GM21447 (cell line): ENCODE results near the gene SH3PXD2A.
"Not testable (repeated sequence)": the region's sequence is repeated elsewhere in the genome, so short reads cannot be mapped to it uniquely, and the experiment has no call there.

ENCODE experiments used
- ATAC-seq: cut with Tn5 transposase; IDR thresholded peaks from one replicate; pipeline ENCODE4 v1.9.1; 2021; ENCODE audit not compliant: unreplicated experiment

Gene SH3PXD2A

DNA sequence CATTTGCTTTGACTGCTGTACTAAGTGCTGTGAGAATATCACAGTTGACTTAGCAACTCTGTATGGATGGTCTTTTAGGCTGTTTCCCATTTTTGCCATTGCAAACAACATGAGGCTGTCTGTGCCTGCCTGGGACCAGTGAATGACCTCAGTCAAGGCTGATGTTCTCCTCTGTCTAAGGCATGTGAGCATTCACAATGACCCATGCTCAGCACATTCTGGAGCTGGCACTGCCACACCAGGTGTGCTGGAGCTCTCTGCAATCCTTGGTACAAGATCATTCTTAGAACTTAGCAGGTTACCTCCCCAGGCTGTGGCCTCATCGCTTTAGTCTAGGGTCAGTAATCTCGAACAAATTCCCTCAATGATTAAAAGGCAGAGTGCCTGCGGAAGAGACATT, 61.9 kb downstream of the SH3PXD2A start:
- no peak for ATAC-seq

- ATAC-seq, result no peak
These were observed 62.8 kb downstream of the SH3PXD2A start for GRCh38 chr10:103792547-103792946.

DNA sequence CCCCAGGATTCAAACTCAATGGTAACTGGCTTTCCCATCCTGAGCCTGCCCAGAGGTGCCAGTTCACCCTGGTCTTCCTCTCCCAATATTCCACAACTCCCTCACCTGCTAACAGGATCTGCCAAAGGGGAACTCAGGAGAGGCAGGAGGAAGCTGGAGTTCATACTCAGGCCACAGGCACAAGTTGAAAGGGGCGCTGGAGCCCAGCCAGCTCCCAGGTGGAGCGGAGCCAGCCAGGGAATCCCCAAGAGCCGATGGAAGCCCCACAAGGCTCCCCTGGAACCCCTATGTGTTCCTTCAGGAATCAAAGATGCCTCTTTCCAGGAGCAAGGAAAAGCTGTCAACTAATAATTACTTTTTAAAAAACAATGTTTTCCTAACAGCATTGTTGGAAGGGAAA, 63.5 kb downstream of the SH3PXD2A start:
- no peak for ATAC-seq

GRCh38 chr10:103791291-103791690, 64.1 kb downstream of the SH3PXD2A start:
- no peak for ATAC-seq

GRCh38 chr10:103790580-103790979, 64.8 kb downstream of the SH3PXD2A start:
- ATAC-seq, result no peak

DNA sequence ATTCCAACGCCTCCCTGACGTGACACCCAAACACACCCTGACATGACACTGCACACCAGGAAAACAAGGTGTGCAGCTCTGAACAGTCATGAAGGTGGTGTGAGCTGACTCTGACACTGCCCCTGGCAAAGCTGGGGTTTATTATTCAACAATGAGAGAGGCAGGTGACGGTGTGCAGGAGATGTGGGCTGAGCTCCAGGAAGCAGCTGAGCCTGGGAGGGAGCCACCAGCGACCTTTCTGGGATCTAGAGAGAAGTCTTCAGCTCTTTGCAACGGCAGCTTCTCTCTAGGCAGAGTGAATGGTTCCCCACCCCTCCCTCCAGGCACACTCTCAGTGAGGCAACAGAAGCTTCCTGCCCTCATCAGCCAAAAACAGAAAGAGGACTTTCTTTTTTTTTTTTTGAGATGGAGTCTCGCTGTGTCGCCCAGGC, 65.6 kb downstream of the SH3PXD2A start:
- no peak for ATAC-seq

DNA sequence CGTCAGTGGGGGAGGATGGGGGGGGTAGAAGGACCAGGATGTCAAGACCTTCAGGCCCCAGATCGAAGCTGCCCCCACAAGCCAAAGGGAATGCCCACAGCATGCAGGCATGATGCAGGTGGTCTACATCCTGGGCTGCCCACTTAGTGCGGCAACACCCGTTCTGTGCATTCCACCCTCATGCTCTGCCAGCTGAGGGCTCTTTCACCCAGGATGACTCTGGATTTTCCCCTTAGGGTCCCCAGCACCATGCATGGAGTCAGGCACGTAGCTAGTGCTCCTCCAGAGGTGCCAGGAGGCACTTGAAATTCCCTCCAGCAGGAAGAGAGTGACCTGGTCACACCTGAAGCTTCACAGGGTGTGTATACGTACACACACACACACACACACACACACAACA, 66.2 kb downstream of the SH3PXD2A start:
- no peak for ATAC-seq

DNA sequence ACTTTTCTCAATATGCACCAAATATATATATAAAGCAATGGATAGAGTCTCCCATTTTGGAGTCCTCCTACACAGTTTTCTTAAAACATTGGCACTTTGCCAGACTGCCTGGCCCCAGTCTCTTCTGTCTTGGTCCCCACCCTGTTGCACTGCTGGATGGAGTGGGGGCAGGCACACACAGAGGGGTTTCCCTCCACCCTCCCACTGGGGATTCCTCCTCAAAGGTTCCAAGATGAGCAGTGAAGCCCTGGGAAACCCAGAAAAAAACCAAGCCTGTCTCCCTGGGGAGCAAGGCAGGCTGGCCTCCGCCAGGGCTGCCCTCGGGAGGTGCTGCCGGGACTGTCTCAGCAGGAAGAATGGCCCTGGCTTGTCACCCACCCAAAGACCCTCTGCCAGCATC, 68.0 kb downstream of the SH3PXD2A start:
- ATAC-seq, result no peak

- no peak for ATAC-seq
These were observed 69.4 kb downstream of the SH3PXD2A start for GRCh38 chr10:103786020-103786419.

DNA sequence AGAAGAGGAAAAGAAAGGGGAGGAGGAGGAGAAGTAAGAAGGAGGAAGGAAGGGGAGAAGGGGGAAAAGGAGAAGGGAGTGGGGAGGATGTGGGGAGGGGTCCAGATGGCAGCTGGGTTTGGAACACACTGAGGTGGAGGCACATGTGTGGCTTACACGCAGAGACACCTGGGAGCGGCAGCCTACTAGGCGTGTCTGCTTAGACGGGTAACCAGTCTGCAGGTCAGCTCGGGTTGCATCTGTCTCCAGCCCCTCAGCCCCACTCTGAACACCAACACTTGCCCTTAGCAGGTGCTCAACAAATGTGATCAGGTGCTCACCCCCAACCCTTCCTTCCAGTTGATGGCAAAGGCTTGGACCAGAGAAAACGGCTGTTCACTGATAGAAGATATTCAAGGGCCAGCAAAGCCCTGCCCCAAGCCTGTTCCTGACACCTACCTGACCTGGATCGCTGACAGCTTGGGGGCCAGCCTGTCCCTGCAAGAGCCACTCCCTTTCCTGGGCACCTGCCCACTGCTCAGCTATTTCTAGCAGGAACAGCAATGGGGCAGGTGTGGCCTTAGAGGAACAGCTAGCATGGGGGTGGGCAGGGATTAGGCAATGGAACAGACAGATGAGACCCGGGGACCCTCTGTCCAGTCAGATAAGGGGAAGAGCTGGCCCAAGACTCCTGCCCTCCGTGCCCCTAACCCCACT, 70.5 kb downstream of the SH3PXD2A start:
- no peak for ATAC-seq

DNA sequence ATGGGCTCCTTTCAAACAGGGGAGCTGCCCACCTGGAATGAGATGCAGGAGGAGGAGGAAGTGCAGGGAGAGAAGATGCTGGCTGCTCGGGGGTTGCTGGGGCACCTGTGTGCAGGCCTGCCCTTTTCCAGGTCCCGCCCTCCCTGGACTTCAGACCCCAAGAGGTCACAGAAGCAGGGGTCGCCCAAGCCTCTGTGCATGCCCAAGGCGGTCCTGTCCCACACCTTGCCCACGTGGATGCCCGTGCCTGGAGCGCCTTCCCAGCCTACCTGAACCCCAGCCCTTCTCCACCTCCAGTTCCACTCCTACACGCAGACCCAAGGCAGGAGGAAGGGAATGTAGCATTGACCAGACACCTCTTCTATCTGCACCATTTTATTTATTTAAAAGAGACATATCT, 71.3 kb downstream of the SH3PXD2A start:
- no peak for ATAC-seq

DNA sequence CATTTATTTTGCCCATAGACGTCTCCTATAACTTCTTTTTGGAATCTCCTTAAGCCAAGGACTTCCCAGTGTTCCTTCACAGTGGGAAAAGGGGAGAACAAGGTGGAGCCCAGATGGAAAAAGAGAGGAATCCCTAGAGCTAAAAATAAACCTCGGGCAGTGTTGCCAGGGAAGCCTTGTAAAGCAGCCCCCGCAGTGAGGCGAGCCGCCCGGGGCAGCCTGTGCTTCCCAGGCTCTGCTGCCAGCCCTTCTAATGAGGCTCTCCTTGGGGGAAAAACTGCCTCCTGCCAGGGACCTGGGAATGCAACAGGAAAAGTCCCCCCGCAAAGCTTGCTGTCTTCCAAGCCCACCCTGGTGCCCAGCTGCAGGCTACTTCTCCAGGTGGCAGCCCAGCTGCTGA, 71.7 kb downstream of the SH3PXD2A start:
- no peak for ATAC-seq

- ATAC-seq, result no peak
These were observed 73.9 kb downstream of the SH3PXD2A start for GRCh38 chr10:103781329-103782061.

DNA sequence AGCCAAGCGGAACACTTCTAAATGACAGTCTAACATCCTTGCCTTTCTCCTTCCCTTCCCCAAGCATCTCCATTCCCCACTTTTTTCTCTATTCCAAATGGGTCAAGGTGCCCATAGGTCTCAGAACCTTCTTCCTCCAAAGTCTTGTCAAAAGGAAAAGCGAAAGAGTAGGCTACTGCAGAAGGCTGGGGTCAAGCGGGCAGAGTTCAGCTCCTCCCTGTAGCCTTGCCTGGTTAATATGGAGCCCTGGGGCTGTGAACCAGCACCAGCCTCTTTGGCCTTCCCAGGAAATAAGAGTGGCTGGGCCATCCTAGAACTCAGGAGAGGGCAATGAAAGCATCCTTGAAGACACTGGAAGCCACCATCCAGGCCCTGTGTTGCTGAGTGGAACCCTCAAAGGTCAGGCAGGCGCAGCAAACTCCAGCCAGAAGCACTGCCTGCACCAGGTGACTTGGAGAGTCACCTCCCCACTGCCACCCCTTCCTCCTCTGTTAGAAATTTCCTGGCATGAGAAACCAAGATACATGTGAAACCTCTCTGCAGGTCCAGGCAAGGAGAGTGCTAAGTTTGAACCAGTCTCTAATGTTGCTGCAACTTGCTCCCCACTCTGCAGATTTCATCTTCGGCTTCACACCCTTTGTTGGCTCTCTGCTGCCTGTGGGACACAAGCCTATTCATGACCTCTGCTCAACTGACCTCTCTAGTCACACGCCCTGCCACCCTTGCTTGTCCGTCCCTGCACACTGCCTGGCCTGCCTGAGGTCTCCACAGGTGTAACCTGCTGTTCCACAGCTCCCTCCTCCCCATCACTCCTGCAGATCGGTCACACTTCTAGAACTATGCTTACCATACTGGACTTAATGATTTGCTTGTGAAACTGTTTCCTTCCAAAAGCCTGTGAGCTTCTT, 74.9 kb downstream of the SH3PXD2A start:
- no peak for ATAC-seq

DNA sequence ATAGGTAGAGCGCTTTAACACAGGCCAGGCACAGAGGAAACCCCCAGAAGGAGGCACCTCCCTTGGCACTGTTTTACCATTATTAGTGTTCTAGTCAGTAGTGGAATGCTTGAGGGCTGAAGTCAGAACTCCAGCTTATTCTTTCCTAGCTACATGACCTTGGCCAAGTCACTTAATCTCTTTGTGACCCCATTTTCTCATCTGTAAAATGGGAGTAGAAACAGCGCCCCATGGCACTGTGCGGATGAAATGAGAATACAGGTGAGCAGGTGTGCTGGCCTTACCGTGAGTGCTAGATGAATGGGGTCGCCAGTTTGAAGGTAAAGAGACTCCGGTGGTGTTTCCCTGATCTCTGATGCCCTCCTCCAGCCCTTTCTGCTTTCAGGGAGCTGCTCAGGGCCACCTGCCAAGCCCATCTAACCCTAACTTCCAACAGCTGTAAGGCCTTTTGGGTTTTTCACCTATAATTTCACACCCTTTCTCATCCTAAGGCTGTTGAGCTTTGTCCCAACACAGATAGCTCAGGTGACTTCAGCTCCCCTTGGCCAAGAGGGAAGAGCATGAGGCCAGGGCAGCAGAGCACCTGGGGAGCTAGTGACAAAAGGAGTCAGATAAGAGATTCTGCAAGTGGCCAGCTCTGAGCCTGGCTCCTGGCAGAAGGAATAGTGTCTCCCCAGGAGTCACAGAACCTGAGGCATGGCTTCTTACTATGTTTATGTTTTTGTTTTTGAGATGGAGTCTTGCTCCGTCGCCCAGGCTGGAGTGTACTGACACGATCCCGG, 76.8 kb downstream of the SH3PXD2A start:
- ATAC-seq, result no peak

GRCh38 chr10:103776878-103777591, 78.3 kb downstream of the SH3PXD2A start:
- peak; percentile 40 for ATAC-seq

GRCh38 chr10:103775776-103776175, 79.6 kb downstream of the SH3PXD2A start:
- ATAC-seq, result no peak

GRCh38 chr10:103772846-103773245, 82.5 kb downstream of the SH3PXD2A start:
- ATAC-seq, result not testable (repeated sequence)

DNA sequence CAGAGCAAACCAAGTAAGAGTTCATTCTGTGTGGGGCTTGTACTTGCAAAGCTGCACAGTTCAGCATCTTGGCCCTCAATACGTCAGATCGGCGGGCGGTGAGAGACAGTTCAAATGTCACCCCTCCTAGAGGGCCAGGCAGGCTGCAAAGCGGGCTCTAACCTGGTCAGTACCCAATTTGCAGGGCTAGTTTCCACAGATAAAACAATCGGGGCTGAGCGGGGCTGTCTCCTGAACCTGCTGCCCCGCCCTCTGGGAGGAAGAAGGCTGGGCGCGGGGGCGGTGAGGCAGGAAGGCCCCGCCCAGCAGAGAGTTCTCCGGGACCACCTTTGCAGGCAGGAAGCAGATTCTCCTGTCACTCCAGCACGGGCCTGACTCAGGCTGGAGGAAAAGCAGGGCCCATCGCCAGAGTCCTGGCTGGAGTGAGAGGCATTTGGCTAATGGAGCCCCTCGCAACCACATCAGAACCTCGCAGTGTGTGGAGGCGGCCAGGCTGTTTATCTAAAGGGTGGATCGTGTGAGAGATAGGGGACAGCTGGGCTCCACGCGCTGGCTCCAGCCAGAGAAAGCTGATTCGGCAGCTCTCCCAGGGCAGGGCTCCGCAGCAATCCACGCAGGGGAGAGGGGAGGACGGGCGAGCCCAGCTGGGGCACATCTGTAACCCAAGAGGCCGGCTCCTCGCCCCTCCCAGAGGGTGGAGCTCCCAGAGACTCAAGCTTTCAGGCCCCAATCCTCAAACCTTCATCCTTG, 83.1 kb downstream of the SH3PXD2A start:
- peak; percentile 77 for ATAC-seq
